GM13977 (cell line): Measurements from ENCODE around the gene KCNIP1.

ENCODE experiments used
- DNase-seq: peaks from one replicate; pipeline ENCODE4 v3.0.0; 2012; ENCODE audit warnings: low spot score
- in situ Hi-C: fragments of 300-500 bp; cut with MboI; formaldehyde crosslinking; loops from one replicate; pipeline ENCODE4 v1.12.0; 2022; ENCODE audit warnings: low sequenced_read_pairs, low pct_unique_long_range_greater_than_20kb, mixed read lengths, inconsistent platforms; ENCODE audit not compliant: unreplicated experiment
- TF ChIP-seq, protein P1 (sequence below): IDR thresholded peaks from 2 replicates; pipeline ENCODE4 v1.5.1; 2012; ENCODE audit warnings: mild to moderate bottlenecking, control low read depth; ENCODE audit not compliant: insufficient read depth; ENCODE audit errors: extremely low read depth, missing control alignments

The KCNIP1 gene

GRCh38 chr5:170488570-170488969, 15.2 kb upstream of the KCNIP1 start:
- in situ Hi-C loops = no loop called here

GRCh38 chr5:170489199-170489598, 14.6 kb upstream of the KCNIP1 start:
- TF ChIP-seq, protein P1, sequence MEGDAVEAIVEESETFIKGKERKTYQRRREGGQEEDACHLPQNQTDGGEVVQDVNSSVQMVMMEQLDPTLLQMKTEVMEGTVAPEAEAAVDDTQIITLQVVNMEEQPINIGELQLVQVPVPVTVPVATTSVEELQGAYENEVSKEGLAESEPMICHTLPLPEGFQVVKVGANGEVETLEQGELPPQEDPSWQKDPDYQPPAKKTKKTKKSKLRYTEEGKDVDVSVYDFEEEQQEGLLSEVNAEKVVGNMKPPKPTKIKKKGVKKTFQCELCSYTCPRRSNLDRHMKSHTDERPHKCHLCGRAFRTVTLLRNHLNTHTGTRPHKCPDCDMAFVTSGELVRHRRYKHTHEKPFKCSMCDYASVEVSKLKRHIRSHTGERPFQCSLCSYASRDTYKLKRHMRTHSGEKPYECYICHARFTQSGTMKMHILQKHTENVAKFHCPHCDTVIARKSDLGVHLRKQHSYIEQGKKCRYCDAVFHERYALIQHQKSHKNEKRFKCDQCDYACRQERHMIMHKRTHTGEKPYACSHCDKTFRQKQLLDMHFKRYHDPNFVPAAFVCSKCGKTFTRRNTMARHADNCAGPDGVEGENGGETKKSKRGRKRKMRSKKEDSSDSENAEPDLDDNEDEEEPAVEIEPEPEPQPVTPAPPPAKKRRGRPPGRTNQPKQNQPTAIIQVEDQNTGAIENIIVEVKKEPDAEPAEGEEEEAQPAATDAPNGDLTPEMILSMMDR = no peak
- in situ Hi-C loops = no loop called here
- DNase-seq = no peak

More at GRCh38 chr5:170488570-170488969, 15.2 kb upstream of the KCNIP1 start:
- TF ChIP-seq, protein P1 = no peak
- DNase-seq = no peak

DNA sequence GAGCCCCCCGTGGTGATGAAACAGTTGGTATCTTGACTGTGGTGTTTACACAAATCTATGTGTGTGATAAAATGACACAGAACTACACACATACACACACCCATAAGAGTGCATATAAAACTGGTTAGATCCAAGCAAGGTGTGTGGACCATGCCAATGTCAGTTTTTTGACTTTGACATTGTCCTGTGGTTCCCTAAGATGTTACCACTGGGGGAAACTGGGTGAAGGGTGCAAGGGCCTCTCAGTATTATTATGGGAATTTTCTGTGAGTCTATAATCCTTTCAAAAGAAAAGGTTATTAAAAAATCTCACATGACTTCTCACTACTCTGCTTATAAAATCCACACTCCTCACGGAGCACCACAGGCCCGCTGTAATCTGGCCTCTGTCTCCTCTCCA, 13.4 kb upstream of the KCNIP1 start:
- TF ChIP-seq, protein P1 = no peak
- no peak for DNase-seq
- in situ Hi-C loops = no loop called here

DNA sequence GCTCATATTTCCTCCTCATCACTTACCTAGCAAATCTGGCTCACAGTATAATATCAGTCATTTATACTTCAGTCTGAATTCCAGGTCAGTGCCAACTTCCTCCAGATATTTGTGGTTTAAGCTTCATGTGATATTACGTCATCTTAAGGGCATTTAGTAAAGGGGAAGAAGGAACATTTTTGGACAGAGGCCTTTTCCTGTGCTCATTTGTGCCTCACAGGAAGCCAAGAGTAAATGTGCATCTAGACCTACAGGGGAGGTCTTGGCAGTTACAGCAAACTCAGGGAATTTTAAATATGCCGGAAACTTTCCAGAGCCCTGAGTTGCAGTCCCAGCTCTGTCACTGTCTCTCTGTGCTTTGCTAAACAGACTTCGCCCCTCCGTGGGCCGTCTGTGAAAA, 12.3 kb upstream of the KCNIP1 start:
- in situ Hi-C loops = no loop called here
- TF ChIP-seq, protein P1 = no peak
- DNase-seq = no peak

- DNase-seq = no peak
- in situ Hi-C loops = no loop called here
- TF ChIP-seq, protein P1 = no peak
These were observed 10.6 kb upstream of the KCNIP1 start for GRCh38 chr5:170493028-170493820.

- TF ChIP-seq, protein P1 = no peak
- DNase-seq = no peak
- in situ Hi-C loops = no loop called here
These were observed 9.8 kb upstream of the KCNIP1 start for GRCh38 chr5:170494041-170494440.
